HG03196 (cell line): ENCODE results near the gene SYNE1.
"Not testable (repeated sequence)": the region's sequence is repeated elsewhere in the genome, so short reads cannot be mapped to it uniquely, and the experiment has no call there.

Experiments used
- ATAC-seq: cut with Tn5 transposase; IDR thresholded peaks from one replicate; pipeline ENCODE4 v1.9.1; 2021; ENCODE audit not compliant: unreplicated experiment

The SYNE1 gene

GRCh38 chr6:152637296-152638047 lies at the start of gene SYNE1:
SYNE1 (minus strand) TSS chr6:152637362; CDS start chr6:152628331, 9,031 bp downstream.
- ATAC-seq = no peak

GRCh38 chr6:152685819-152686218 lies 48.7 kb upstream of the SYNE1 start:
- ATAC-seq = no peak

DNA sequence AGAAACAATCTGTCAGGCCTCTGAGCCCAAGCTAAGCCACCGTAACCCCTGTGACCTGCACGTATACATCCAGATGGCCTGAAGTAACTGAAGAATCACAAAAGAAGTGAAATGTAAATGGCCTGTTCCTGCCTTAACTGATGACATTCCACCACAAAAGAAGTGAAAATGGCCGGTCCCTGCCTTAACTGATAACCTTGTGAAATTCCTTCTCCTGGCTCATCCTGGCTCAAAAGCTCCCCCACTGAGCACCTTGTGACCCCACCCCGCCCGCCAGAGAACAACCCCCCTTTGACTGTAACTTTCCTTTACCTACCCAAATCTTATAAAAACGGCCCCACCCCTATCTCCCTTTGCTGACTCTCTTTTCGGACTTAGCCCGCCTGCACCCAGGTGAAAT lies 45.8 kb upstream of the SYNE1 start:
- not testable (repeated sequence) for ATAC-seq

- ATAC-seq = no peak
Observed at GRCh38 chr6:152682141-152682540, 45.0 kb upstream of the SYNE1 start.

GRCh38 chr6:152680879-152681517 lies 43.8 kb upstream of the SYNE1 start:
- ATAC-seq = no peak

- no peak for ATAC-seq
Observed at GRCh38 chr6:152680151-152680550, 43.0 kb upstream of the SYNE1 start.

- ATAC-seq = no peak
Observed at GRCh38 chr6:152673236-152673635, 36.1 kb upstream of the SYNE1 start.

DNA sequence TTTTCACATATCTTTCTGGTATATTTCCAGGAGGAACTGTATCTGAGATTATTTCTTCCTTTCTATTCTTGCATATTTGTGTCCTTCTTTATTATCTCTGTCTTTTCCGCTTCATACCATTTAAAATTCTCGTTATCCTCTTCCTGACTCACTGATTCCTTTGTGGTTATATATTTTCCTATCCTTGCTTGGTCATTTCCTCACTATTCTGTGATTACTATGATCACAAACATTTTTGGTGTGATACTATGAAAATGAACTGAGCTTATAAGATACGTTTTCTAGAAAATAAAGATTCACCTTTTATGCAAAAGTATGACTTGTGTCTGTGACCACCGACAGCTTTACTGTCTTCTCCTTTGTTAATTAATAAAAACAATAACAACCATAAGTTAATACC lies 34.0 kb upstream of the SYNE1 start:
- ATAC-seq = no peak

GRCh38 chr6:152669895-152670294 lies 32.7 kb upstream of the SYNE1 start:
- no peak for ATAC-seq

DNA sequence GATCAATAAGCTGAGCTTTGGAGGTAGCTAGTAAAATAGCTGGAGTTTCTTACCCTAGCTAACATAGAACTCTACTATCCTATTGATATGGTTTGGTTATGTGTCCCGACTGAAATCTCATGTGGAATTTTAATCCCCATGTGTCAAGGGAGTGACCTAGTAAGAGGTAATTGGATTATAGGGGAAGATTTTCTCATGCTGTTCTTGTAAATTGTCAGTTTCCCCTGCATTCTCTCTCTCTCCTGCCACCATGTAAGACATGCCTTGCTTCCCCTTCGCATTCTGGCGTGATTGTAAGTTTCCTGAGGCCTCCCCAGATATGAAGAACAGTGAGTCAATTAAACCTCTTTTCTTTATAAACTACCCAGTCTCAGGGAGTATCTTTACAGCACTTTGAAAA lies 24.6 kb upstream of the SYNE1 start:
- ATAC-seq = no peak

GRCh38 chr6:152651986-152652385 lies 14.8 kb upstream of the SYNE1 start:
- no peak for ATAC-seq

GRCh38 chr6:152648105-152648504 lies 10.9 kb upstream of the SYNE1 start:
- ATAC-seq = no peak

DNA sequence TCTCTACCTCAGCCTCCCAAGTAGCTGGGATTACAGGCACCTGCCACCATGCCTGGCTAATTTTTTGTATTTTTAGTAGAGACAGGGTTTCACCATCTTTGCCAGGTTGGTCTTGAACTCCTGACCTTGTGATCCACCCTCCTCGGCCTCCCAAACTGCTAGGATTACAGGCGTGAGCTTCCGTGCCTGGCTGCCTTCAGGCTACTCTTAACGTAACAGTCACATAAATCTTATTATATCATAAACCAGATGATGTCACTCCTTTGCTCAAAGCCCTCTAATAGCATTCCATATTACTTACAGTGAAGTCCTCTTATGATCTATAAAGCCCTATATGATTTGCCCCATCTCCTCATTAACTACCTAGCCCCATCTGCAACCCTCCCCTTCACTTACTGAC lies 9.6 kb upstream of the SYNE1 start:
- not testable (repeated sequence) for ATAC-seq

- peak; percentile 83 for ATAC-seq
Observed at GRCh38 chr6:152642578-152643375, 5.6 kb upstream of the SYNE1 start.

DNA sequence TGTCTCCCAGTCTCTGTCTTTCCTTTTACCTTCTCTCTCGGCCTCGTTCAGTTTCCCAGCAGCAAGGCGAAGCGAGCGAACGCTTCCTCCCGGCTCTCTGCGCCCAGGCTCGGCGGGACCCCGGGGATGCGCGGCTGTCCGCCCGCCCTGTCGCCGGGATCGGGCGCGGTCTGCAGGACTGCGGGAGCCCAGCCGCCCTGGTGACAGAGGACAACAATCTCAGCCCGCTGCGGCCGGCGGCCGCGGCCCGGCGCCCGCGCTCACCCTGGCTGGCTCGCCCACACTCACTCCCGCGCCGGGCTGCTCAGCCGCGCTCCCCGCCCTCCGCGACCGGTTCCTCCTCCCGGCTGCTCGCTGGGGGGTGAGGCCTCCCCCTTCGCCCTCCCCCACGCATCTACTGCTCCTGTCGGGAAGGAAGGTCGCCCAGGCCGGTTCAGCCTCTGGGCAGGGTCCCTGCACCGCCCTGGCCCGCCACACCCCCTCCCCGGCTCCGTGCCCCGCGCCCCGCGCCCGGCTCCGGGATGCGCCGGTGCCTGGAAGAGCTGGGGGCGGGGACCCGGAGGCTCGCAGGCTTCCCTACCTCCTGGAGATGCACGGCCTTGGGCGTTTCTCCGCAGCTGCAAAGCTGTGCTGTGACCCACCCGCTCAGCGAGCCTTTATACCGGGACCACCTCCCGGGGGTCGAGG lies 410 bp downstream of the SYNE1 start:
- no peak for ATAC-seq

DNA sequence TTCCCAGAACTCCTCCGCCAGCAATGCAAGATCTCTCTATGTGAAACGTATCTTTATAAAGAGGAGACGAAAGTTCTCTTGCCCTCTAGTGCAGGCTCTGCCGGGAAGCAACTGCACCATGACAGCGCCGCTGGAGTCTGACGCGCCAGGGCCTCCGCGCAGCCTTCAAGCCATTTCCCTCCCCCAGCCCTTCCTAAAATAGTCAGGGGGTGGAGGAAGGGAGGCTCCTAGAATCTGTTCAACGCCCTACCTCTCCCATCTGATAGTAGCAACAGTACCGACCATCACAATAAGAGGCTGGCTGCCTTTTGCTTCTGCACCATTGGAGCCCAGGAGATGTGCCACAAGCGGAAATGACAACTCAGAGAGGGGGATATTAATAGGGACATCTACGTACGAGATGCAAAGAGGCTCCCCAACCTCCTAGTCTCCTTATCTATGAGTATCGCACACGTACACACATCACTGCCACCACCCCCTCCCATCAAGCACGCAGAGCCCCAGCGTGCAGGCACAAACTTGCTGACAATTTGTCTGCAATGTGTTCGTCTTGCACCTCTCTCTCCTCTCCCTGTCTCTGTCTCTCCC lies 1.0 kb downstream of the SYNE1 start:
- ATAC-seq = no peak

GRCh38 chr6:152634773-152635172 lies 2.4 kb downstream of the SYNE1 start:
- ATAC-seq = peak; percentile 66

- ATAC-seq = no peak
Observed at GRCh38 chr6:152632121-152632782, 4.9 kb downstream of the SYNE1 start.

- ATAC-seq = no peak
Observed at GRCh38 chr6:152631376-152631775, 5.8 kb downstream of the SYNE1 start.

DNA sequence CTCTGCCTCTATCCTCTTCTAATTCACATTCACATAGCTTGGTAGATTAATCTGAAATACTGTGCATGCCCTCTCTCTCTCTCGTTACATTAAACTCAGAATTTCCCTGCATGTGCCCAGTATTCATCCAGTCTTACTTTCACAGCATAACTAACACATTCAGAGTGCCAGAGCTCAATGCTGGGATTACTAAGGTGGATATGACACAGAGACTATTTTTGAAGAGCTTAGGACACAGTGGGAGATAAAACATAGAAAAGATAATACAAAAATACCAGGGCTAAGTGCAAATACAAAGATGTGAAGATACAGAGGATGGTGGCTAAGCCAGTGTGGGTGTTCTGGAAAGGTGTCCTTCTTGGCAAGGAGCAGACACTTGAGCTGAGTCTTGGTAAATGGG lies 6.3 kb downstream of the SYNE1 start:
- ATAC-seq = no peak
